NOMO-1 treated with DMSO at 0.1 percent for 48 hours (cell line): ENCODE results near the gene UBE2G1.

Experiments
- DNase-seq: peaks from one replicate; lab custom pipeline; 2025; ENCODE audit not compliant: unreplicated experiment; lab: John Stamatoyannopoulos, UW

UBE2G1 gene

DNA sequence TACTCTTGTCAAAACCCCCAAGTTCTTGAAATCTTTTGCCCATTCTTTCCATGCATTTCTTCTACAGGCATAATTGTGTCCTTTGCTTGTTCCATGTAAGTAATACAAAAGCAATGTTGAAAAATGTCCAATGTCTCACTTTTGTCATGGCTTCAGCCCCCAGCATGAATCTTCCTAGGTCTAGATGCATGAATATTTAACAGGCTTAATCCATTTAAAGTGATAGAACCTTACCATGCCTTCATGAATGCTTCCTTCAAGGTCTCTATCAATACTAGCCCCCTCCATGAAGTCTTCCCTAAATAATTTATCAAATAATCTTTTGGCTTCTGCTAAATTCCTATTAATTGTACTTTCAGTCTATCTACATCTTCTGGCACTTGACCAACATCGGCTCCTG is 56.6 kb downstream of the UBE2G1 start:
- no peak for DNase-seq

DNA sequence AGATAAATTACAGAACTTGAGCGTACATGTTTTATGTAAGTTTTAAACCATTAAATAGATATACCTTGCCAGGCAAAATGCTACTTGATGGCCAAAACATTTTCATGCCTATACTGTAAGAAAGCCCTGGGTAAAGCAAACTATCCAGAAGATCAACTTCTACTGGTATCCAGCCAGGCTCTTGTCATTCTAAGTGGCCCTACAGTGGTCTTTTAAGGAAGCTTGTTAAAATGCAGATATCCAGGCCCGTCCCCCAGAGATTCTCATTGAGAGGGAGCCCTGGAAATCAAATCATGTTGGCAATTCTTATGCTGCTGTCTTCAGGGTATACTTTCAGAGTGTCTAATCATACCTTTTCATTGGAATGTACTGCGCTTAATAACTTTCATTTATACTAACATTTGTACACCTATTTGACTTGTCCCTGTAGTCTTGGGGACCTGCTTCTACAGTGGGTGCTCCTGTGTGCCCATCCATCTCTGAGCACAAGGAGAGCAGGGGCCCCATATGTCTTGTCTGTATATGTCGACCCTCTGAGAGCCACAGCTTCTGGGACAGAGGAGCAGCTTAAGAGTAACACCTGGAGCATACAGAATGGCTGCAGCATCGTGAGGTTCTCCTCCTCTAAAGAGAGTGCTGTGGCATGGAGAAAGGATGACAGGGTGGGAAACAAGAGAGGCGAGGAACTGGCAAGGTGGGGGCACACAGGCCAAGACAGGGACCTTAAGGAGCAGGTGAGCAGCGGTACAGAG is 59.1 kb downstream of the UBE2G1 start:
- DNase-seq, result no peak

DNA sequence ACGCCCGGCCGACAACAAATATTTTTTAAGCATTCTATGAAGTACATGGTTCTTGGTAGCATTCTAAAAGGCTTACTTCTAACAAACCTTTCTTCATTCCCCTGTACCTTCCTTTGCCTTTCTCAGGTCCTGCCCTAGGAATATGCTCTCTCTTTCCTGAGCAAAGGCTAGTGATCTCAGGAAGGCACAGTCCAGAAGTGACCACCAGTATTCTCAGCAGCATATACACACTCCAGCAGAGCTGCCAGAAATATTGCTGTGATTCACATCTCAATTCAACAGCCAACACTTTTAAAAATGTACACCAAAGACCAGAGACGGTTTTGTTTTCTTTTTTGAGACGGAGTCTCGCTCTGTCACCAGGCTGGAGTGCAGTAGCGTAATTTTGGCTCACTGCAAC is 61.3 kb downstream of the UBE2G1 start:
- no peak for DNase-seq

DNA sequence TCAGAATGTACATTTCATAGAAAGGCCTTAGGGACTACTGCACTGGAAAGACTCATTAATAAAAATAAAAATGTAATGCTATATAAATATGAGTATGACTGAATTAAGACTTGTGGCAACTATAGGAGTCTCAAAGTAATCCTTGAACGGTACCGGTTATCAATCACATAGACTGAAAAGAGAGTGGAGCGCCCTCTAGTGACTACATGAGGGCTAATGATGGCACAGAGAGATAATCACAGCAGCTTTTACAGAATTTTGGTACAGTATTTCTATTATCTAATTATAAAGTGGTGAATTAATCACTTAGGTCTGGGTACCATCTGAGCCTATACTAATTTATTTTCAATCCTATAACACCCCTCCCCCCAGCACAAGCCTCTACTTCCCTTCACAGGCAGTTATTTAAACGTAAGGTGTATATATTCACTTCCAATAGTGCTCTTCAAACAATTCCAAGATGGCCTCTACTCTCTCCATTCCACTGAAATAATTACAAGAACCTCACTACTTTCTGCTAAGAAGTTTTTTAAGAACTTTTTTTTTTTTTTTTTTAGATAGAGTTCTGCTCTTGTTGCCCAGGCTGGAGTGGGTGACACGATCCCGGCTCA is 62.0 kb downstream of the UBE2G1 start:
- DNase-seq, result peak; percentile 18

DNA sequence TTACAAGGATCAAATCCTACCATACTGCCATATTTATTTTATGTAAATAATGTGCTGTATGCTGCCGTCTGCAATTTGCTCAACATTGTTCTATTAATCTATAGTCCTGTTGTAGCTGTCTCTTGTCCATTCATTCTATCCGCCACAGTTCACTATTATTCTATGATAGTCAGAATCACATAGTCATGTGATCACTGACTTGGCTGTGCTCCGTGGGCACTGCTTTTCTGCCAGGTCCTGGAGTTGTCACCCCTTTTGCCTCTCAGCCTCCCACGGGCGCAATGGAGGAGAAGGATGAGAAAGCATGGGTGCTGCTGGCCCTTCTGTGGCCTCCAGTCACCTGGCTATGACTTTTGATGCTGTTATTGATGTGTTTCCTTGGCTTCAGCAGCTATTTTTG is 65.4 kb downstream of the UBE2G1 start:
- no peak for DNase-seq

DNA sequence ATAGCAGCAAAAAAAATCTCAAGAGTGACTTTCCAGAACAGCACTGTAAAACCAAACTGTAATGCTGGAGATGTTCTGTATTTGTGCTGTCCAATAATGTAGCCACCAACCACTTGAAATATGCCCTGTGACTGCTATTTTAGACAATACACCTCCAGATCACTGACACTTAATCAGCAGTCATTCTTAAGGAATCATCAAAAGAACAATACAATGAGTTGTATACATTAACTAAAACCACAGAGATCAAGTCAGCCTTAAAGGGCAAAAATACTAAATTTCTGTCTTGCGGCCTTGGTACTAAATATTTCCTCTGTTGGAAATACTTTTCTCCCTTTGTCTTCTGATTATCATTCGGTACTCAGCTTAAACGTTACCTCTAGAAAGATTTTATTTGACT is 69.1 kb downstream of the UBE2G1 start:
- DNase-seq, result no peak

DNA sequence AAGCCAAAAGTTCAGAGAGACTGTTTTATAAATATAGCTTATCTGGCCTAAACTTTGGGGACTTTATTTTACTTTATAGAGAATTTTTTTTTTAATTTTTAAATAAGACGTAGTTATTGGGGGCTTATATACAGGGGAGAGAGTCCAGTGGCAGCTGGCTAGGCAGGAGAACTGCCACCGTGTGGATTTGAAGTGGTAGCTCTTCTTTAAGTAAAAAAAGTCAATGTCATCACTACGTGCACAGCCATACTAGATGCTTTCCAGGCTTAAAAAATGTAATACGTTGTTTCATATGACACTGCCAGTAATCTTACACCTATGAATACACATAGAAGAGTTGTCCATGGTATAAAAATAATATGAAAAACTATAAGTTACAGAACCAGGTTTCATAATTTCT is 70.8 kb downstream of the UBE2G1 start:
- no peak for DNase-seq

DNA sequence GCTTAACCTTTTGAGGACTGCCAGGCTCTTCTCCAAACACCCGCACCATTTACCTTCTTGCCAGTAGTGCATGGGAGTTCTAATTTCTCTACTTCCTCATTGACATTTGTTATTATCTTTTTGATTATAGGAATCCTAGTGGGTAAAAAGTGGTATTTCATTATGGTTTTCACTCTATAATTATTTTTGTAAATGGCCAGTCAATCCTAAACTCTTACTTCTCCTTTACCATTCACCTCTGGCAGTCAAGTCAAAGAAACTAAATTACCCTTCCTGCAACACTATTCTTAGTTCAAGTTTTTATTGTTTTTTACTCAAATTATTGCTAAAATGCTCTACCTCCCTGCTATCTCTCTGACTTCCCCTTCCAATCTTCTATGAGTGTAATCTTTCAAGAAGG is 72.9 kb downstream of the UBE2G1 start:
- DNase-seq, result peak; percentile 75

DNA sequence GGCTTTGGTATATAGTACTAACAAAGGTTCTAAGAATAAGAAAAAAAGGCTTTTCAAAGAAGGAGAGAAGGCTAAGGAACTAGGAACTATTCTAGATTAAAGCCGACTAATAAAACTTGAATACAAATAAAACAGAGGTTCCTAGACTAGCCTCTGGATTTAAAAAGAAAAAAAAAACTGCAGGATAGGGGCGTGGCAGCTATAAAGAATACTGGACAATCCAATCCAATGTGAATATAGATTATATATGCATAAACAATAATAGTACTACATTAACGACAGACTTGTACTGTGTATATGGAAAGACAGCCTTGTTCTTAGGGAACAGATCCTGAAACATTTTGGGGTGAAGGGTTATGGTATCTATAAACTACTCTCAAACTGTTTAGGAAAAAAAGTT is 78.8 kb downstream of the UBE2G1 start:
- DNase-seq, result no peak

DNA sequence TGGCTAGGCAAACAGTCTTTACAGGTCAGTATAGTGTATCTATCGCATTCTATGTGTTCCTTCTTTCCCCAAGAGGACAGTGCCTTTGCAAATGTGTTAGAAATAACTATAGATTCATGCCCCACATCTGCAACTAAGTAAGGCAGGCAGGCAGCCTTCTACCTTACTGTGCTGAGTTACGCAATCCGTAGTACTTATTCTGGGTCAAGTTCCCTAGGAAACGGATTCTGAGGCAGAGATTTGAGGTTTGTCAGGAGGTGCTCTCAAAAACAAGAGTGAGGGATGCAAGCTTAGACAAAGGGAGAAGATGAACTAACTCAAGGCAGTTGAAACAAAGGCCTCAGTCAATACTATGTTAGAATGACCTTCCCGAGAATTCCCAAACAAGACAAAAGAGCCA is 90.0 kb downstream of the UBE2G1 start:
- no peak for DNase-seq

DNA sequence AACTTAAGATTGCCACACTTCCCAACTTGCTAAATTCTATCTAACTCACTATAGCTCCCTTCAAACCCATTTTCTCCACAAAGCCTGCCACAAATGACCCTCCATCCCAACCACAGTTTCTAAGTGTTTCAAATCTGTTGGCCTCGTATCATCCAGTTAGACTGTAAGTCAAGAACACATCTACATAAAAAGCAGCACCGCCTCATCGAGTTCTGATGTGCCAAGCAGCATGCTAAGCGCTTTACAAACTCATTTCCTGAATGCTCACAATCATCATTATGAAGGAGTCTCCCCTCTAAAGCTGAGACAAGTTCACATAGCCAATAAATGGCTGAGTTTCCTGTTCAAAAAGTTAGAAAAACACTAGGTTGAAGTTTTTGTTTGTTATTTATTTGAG is 93.5 kb downstream of the UBE2G1 start:
- DNase-seq, result no peak

DNA sequence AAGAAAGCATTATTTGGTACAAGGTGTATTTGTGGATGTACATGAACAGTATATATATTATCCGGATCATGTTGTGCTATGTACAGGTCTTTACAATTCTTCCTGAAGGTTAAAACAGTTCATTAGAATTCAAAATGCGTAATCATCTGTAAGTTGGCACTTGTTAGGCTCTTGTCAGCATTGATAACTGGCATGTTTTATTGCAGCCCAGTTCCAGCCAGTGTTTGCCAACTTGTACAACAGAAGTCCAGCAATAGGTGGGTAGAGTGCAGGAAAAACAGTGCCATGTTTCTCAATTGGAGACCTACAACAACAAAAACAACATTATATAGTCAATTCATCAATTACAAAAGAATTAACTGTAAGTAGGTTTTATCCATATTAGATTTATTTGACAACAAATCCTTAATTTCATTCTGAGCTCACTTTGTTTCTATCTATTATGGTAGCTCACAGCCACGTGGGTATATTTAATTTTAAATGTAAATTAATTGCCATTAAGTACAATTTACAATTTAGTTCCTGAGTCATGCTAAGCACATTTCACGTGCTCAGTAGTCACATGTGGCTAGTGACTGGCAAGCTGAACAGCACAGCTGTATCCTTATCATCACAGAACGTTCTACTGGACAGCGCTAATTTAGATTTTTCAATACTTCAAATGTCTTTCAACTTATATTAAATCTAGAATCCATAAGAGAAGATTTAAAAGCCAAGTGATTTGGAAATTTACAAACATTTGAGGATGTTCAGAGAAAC is 94.1 kb downstream of the UBE2G1 start:
- DNase-seq, result no peak

DNA sequence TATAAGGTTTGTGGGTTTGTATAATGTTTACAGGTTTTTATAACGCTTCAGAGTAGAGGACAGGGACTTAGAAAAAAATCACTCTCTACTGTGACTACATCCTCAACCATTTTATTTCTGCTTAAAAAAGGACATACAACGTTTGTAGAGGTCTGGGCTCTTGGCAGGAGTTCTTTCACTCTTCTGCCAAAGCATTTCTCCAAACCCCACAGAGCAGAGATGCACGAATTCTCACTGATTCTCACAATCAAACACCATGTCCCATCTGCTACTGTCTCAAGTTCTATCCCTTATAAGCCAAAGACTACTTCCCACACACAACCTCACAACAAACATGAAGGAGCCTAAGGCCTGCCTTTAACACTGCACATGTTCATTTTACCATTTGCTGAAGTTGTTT is 95.7 kb downstream of the UBE2G1 start:
- DNase-seq, result no peak

DNA sequence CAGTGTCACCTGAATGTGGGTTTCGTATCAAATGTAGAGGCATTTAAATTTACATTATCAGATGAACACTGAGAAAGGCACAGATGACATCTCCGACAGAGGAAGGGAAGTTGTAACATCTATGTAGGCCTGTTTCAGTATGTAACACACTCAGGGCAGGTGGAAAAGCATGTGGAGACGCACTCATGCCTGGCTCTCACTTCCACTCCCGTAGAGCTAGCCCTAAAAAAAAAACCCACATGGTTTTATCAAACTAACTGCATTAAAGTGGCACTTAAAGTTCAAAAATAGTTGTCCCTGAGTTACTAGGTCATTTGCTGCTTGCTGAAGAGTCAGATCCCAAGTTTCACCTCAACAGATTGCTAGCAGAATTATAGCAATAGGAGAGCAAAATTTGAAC is 96.6 kb downstream of the UBE2G1 start:
- no peak for DNase-seq

DNA sequence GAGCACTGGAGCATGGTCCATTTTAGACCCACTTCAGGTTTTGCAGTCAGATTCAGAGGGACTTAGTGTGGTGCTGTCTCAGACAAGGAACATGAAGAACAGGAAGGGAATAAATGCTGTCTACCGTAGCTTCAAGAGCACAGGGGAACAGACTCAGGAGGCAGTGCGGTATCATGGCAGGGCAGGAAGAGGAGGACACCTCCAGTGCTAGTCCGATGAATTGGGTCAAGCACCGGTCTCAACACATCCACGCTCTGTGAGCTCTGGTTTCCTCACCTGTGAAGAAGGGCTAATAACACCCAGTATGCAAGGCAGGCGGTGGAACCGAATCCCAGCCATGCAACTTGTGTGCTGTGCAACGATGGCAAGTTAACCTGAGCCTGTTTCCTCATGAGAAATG is 99.1 kb downstream of the UBE2G1 start:
- DNase-seq, result no peak

DNA sequence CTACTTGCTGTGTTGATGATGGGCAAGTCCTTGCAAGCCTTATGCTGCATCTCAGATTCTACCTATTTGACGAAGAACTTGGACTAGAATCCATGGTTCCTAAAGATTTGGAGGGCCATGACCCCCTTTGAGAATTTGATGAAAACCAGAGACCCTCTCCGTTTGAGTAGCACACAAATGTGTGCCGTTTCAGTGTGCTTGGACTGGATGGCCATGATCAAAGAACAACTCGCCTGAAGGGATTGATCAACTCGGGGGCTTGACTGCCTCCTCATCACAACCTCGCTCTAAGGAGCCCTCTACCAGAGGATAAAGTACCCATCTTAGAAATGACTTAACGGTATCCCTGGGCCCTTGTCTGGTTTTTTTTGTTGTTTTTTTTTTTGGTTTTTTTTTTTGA is 99.9 kb downstream of the UBE2G1 start:
- DNase-seq, result no peak

DNA sequence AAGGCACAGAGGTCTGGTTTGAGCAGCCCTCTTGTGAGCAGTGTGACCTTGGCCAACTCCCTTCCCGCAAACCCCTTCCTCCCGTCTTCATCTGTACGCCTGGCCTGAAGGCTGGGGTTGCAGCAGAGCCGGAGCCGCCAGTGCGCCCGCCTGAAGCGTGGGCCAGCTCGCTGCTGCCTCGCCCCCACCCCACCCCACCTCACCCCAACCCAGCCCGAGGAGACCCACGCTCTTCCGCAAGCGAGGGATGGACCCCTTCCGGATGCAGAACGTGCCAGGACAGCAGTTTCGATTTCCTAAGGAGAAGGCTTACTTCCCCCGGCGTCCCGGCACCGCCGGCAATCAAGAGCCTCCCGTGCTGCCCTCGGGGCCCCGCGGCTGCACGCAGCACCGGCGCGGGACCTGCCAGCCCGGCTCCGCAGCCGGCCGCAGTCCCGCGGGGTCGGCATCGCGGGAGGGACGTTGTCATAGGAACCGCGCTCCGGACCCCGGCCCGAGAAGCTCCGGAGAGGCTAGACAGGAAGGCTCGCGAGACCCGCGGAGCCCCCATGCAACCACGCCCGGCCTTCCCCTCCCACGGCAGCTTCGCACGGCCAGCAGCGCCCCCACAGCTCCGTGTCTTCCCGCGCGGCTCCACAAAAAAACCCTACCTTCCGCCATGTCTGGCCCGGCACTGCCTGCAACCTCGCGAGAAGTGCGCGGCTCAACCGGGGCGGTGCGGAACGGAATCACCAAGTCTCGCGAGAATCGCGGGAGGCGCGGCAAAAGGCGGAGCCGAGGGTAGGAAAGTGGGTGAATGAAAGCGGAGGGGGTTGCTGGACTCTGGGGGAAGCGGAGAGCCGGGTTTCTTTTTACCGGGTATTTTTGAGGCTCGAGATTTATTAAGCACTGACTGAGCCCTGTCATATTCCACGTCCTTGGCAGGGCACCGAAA is 102.9 kb downstream of the UBE2G1 start, which contains the start of gene ANKFY1:
Gene ANKFY1 (minus strand): TSS at position 698 of the 934 bp plus-strand sequence. CDS start 38 bp downstream, at position 660.
- DNase-seq, result peak; percentile 89

DNA sequence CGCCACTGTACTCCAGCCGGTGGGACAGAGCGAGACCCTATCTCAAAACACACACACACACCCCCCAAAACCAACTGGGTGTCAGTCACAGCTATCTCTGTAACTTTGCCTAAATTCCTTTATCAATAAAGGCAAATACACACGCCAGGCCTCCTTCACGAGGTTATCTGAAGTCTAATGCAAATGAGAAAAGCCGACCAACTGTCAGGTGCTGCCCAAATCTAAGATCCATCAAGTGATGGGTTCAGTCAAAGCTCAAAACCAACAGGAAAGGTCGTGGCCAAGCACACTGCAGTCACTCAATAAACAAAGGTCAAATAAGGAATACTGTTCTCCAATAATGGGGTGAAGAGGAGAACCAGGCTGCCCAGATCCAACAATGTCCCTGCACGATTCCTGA is 103.8 kb downstream of the UBE2G1 start:
- no peak for DNase-seq

DNA sequence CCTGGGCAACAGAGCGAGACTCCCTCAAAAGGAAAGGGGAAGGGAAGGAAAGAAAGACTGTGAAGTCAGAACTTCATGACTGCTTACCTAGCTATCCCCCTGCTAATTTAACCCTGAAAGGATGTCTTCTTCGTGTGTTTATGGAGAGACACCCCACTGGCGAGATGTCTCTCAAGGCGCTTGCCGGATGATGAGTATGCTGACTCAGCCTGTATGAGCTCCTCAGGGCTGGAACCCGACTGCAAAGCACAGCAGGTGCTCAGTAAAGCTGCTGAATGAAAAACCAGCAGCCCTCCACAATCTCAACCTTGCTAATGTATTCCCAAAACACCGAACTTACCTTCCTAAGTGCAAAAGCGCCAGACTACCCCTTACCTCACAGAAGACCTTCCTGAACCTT is 105.0 kb downstream of the UBE2G1 start:
- no peak for DNase-seq

DNA sequence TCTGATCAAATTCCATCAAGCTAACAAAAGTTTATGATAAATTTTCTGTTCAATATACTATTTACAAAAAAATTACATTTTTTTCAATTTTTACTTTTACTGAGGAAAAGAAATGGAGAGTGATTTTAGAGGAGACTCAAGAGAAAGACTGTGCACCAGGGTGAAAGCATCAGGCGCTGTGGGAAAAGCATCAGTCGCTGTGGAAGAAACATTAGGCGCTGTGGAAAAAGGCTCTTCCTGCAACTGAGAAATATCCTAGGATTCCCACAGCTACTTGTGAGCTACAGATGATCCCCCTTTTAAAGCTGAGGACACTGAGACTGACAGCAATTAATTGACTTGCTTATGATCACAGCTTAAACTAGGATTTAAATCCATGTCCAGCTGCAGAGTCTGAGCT is 107.6 kb downstream of the UBE2G1 start:
- no peak for DNase-seq

DNA sequence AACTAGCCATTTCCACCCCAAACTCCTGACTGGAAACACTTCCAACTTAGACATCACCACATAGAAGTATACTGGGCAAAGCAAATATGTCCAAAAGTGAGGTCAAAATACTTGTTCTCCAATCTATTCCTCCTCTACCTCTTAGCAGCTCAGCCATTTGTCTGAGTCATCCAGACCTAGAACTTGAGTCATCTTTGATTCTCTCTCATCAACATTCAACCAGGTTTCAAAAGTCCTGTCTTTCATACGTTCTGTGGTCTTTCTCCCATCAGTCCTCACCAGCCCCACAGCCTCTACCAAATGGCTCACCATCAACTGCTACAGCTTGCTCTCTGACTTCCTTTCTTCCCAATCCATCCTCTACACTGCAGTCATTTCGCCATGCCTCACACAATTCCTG is 109.5 kb downstream of the UBE2G1 start:
- DNase-seq, result no peak
